ENCODE measurements around the gene SDK1.

GRCh38 chr7:3378390-3379150 lies 77.5 kb downstream of the SDK1 start:
- TF ChIP-seq CTCF (IDR thresholded peaks at IDR 0.05; ENCODE audit: borderline replicate concordance, extremely low read depth, low read length, poor library complexity, severe bottlenecking) (no peak), EZH2 (IDR thresholded peaks at IDR 0.05; ENCODE audit: borderline replicate concordance, low read depth, low read length, severe bottlenecking) (no peak)
